Activated CD8-positive, alpha-beta memory T cell treated with anti-CD3 and anti-CD28 coated beads, Interleukin-2, amount 50 U/mL, for 24 hours (primary cell): Measurements from ENCODE around the gene MON1A.

Source experiments
- DNase-seq: peaks from one replicate; pipeline ENCODE4 v3.0.0-alpha.2; 2020; ENCODE audit errors: extremely low read depth

Gene MON1A

GRCh38 chr3:49889296-49889695, 40.3 kb downstream of the MON1A start:
- no peak for DNase-seq

DNA sequence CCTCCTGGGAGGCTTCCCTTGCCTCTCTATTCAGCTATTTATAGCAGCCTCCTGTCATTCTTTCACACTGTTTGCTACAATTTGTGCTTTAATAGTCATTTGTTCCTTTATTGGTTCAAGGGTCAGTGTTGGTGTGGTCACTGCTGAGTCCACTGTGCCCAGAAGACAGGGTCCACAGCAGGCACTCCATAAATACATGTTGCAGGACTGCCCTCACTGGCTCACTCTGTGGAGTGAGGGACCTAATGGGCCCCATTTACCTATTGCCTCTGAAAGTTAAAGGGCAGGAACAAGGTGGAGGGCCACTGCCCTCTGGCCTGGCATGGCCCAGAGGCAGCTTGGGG, 42.7 kb downstream of the MON1A start:
- DNase-seq = no peak

DNA sequence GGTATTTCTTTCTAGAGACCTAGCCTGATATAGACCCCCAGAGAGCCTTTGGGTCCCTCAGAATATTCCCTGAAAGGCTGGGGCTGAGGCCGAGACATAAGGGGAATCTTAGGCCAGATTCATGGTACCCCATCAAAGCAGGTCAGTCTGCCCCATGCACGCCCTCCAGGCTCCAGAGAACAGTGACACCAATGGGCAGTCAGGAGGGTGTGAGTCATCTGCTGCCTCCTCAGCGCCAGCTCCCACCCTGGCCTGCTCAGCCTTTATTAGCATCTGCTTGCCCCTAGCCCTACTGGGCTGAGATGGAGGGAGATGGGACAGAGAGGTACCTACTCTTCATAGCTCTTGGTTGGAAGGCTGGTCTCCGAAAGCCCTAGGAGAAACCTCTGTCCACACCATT, 45.6 kb downstream of the MON1A start:
- no peak for DNase-seq

DNA sequence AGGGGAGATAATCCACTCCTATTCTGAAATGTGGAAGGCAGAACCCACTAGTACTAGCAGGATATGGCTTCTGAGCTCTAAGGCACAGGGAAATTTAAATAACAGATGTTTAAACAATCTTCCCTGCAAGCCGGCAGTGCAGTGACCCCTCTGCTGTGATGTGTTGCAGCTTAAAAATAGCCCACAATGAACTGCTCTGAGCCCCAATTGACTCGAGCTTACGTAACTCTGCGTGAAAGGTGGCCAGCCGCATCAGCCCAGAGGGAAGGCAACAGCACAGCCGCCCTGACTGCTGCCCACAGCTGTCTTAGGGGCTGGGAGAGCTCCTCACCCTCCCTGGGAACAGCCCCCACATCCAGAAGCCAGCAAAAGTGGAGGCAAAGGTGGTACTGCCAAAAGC, 47.4 kb downstream of the MON1A start:
- DNase-seq = no peak

DNA sequence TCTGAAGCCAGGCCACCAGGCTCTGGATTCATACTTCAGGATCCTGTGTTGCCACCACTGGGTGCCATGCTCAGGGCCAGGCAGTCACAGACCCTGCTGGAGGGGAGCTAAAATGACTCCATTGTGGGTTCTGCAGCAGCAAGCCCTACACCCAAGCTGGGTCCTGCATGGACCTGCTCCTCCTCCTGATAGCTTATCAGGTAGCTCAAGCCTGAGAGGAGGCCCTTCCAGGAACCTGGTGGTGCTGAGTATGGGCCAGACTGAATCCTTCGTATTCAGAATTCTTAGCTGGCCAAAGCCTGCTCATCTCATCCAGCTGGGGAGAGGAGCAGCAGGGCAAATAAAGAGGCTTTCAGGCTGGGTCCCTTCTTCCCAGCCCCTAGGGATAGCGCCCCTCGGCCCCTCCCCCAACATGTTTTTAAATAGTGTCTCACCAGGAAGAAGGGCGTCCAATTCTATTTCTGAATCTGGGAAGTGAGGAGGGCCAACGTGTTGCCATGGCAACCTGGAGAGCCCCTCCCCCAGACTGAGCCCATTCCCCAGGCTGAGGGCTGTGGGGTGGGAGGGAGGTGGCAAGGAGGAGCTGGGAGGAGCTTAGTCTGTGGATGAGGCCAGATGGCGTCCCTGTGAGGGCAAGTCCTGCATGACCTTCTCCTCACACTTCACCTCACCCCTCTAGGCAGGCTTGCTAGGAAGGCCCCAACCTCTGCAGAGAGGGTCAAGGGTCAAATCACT, 48.9 kb downstream of the MON1A start:
- DNase-seq = no peak

DNA sequence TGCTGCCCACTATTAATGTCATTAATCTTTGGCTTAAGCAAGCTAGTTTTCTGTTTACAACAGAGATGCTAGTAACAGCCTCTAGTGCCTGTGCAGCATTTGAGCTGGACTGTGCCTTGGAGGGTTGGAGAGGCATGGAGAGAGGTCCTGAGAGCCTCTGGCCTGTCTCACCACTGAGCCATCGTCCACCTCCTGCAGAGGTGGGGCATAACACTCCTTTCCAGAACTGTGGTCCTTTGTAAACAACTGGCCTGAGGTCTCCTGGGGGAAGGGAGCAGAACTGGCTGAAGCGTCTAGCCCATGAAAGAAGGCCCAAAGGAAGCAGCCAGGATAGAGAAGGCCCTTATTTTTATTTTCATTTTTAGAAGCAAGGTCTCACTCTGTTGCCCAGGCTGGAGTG, 49.9 kb downstream of the MON1A start:
- no peak for DNase-seq

GRCh38 chr3:49878686-49879085, 50.9 kb downstream of the MON1A start:
- DNase-seq = no peak

GRCh38 chr3:49877716-49878115, 51.9 kb downstream of the MON1A start:
- no peak for DNase-seq

- no peak for DNase-seq
These were observed 53.0 kb downstream of the MON1A start for GRCh38 chr3:49876567-49876966.

DNA sequence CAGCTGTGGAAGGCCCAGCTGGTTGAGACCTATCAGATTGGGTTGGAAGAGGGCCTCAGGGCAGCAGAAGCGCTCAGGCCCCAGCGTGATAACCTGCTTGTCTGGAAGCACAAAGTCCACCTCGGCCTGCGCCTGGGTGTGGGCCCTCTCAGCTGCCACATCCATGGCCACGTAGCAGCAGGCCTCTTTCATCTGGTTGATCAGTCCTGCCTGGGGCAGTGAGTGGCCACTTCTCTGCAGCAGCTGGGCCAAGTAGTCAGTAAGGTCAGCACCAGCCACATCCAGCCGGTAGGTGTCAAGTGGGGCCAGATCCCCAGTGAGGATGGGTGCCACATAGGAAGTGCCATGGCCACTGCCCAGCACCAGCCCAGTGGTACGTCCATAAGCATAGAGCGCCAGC, 56.0 kb downstream of the MON1A start:
- DNase-seq = no peak

- no peak for DNase-seq
These were observed 56.8 kb downstream of the MON1A start for GRCh38 chr3:49872801-49873281.

DNA sequence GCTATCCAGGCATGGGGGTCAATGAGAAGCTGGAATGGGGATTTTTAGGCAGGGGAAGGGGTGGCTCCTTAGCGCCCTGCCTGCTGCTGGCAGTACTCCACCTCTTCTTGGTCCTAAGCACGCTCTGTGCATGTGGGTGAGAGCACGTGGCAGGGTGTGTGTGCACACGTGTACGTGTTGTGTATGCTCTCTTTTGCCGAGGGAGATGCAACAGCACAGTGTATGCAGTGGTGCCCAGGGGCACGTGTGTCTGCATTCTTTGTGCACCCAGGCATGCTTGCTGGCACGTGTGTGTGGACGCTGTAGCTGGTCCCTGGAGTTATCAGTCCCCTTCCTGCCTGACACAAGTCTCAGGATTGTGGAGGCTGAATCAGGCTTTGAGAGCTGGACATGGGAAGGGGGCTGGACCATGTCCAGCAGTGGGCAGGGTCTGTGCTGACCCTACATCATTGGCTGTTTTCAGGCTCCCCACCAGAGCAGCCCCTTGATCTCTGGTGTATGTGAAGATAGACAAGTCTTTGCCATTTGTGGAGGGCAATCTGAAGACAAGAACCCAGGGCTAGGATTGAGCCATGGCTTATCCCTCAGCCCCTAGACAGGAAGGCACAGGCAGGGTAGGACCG, 58.0 kb downstream of the MON1A start:
- DNase-seq = no peak

GRCh38 chr3:49869525-49870126, 60.0 kb downstream of the MON1A start, which contains the start of gene CAMKV:
Gene CAMKV (minus strand): TSS chr3:49869906. CDS start chr3:49862388, 7,518 bp downstream.
- DNase-seq = no peak

- DNase-seq = no peak
These were observed 60.6 kb downstream of the MON1A start for GRCh38 chr3:49868862-49869466.

DNA sequence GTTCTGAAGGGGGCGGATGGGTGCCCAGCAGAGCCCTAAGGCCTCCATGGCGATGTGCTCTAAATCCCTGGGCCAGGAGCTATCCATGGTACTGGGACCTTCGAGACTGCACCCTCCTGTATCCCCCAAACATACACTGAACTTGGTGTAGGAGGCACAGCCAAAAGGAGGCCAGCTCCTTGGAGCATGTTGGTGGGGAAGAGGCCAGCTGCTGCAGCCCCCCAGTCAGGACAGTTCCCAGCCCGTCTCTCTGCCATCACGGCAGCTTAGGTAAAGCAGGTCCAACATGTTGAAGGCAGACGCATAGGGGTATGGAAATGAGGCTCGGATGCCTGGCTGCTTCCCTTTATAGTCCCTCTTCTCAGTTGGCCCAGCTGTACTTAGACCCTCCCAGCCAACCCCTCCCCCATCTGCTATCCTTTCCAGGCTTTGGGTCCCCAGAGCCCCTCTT, 61.7 kb downstream of the MON1A start:
- DNase-seq = no peak

GRCh38 chr3:49867400-49867799, 62.2 kb downstream of the MON1A start:
- DNase-seq = no peak

DNA sequence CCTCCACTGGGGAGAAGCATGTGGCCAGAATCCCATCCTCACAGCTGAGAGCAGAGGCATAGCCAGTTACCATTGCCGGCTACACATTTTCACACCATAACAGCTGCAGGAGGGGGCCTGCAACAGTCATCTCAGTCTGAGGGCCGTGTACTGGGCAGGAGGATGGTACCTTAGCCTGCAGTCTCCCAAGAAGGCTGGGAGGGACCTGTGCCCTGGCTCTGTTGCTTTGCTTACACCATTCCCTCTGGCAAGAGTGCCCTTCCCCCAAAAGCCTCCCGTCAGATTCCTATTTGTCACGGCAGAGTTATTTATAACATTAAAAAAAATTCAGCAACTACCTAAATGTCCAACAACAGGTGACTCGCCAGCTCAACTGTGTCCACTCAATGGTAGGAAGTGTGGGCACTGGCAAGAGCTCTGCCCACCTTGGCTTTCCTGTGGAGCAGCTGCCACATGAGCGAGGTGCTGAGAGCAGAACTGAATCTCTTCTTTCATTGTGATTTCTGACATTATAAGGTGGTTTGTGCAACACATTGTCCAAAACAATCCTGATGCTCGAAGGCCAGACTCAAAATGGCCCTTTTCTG, 64.3 kb downstream of the MON1A start:
- DNase-seq = no peak

GRCh38 chr3:49864505-49864904, 65.1 kb downstream of the MON1A start:
- no peak for DNase-seq

DNA sequence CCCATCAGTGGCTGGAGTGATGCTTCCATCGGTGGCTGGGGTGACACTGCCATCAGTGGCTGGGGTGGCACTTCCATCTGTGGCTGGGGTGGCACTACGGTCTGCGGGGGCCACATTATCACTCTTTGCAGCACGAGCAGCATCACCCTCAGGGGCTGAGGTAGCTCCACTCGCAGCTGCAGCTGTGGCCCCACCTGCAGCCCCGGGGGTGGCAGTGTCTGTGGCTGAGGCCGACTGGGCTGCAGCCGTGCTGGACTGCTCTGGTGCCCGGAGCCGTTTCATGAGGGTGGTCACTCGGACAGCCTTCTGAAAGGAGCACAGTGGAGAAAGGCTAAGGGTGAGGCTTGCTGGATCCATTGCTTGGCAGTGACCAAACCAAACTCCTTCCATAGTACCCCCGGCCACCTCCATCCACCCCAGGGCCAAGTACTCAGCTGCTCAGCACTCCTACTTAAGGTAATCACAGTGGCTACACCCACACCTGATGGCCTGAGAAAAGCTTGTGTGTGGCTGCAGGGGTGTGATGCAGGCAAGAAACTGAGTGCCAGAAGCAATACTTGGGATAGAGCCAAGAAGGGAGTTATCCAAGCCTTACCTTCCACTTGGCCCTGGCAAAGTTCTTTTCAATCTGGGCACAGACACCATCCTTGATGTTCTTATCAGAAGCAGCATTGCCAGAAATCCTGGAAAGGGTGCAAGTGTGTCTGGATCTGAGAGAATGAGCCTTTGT, 69.9 kb downstream of the MON1A start:
- DNase-seq = no peak
